Aorta (tissue), 5 donors: ENCODE measurements around the gene CD79B. TPM values are rescaled to one million over a fixed set of nuclear protein-coding genes. Genes with fewer than 3 reads are reported as not detected.
A peak's percentile ranks its signal among the peaks of the same experiment; 100 is the strongest.

Experiments
- ATAC-seq: fragments of 200-7000 bp; cut with Tn5 transposase; one replicate; pipeline ENCODE4 v1.9.1; 2022; ENCODE audit warnings: moderate library complexity; ENCODE audit not compliant: low FRiP score
- DNase-seq, 2 donors: peaks; one replicate each; pipeline ENCODE4 v3.0.0-alpha.2; 2020
- H3K27ac ChIP-seq, 2 donors: one replicate each; pipeline ENCODE4 v1.5.1; 2013; ENCODE audit warnings: low read length in 2 of 2, mild to moderate bottlenecking in 2 of 2, moderate library complexity in 2 of 2, control low read depth in 1 of 2, inconsistent platforms in 1 of 2, low read depth in 1 of 2
- H3K27me3 ChIP-seq, 2 donors: one replicate each; pipeline ENCODE4 v1.6.1; 2013; ENCODE audit warnings: control low read depth in 1 of 2, low read length in 1 of 2, mild to moderate bottlenecking in 1 of 2, moderate library complexity in 1 of 2; ENCODE audit not compliant: insufficient read depth in 2 of 2, control insufficient read depth in 1 of 2
- H3K36me3 ChIP-seq, 2 donors: one replicate each; pipeline ENCODE4 v1.6.1; 2013; ENCODE audit warnings: control low read depth in 1 of 2, low read length in 1 of 2, mild to moderate bottlenecking in 1 of 2; ENCODE audit not compliant: insufficient read depth in 2 of 2, control insufficient read depth in 1 of 2
- H3K4me1 ChIP-seq, 2 donors: one replicate each; pipeline ENCODE4 v1.6.1; 2013; ENCODE audit warnings: low read length in 2 of 2, control low read depth in 1 of 2, mild to moderate bottlenecking in 1 of 2, moderate library complexity in 1 of 2; ENCODE audit not compliant: insufficient read depth in 2 of 2, control insufficient read depth in 1 of 2
- H3K4me3 ChIP-seq, 2 donors: one replicate each; pipeline ENCODE4 v1.5.1; 2013; ENCODE audit warnings: low read length in 2 of 2, control low read depth in 1 of 2, mild to moderate bottlenecking in 1 of 2
- H3K9me3 ChIP-seq: one replicate; pipeline ENCODE4 v1.6.1; 2013; ENCODE audit warnings: mild to moderate bottlenecking, low read length; ENCODE audit not compliant: control insufficient read depth
- WGBS, 2 donors: extraction: QIAGEN DNeasy Blood & Tissue Kit; methylation state at CpG; one replicate each; pipeline ENCODE4 v1.1.7; 2013; 5-methylcytosine and 5-hydroxymethylcytosine counted together
- intact Hi-C, 2 donors: fragments of 100-400 bp; cut with DNase I; formaldehyde crosslinking; loops; one replicate each; pipeline versions ENCODE4 v1.14.2 to v1.15.0; 2022
- long read RNA-seq, 2 donors: library from polyadenylated mRNA; unstranded; transcript quantifications; one replicate each; pipeline ENCODE4 v2.0.0, GENCODE V29; 2020 to 2021
- polyA plus RNA-seq, 2 donors: library from polyadenylated mRNA; stranded (reverse); fragments of 200-250 nt; gene quantifications; one replicate each; pipeline ENCODE4 v1.2.3, GENCODE V29; 2013
- total RNA-seq, 2 donors: library from RNA; stranded (reverse); fragmentation: NEBNext Ultra II Directional; extraction: Animal tissue kit (Norgen Biotek cat#: 25700); gene quantifications; one replicate each; pipeline ENCODE4 v1.2.1, GENCODE V29; 2021
- donor health status: healthy with polysubstance abuse.
- donor health status: Bipolar disorder and iron deficiency.
- donor health status: DM: no; HTN: no; CAD: no.
- donor health status: DM: no; HTN: no; CAD: no.
- donor health status: DM: yes; HTN: yes; CAD: no.

The CD79B gene
- 1 to 10 TPM; 5.1 to 7.1 TPM for total RNA-seq
- polyA plus RNA-seq: 1 to 10 TPM in 1 of 2 donors, under 1 TPM in 1; 0.50 to 6.7 TPM
- long read RNA-seq, donor 1, transcript CD79B-205 (4 exons, 1,159 nt): major isoform, 12 of 13 reads
- long read RNA-seq, donor 1, partial matches to known transcripts: 0 of 13 reads
- long read RNA-seq, donor 1, other reads (novel, unspliced or antisense): 1 of 13 reads
- long read RNA-seq, donor 2, partial matches to known transcripts: 0 of 3 reads
- long read RNA-seq, donor 2, other reads (novel, unspliced or antisense): 0 of 3 reads

GRCh38 chr17:63931981-63932561, at the start of gene CD79B:
Gene CD79B (minus strand): TSS chr17:63932331. CDS start chr17:63932261, 70 bp downstream.
- no peak within 1 kb of the TSS for H3K4me3 ChIP-seq

GRCh38 chr17:63978272-63979200, 46.4 kb upstream of the CD79B start:
- DNase-seq (no peak), ATAC-seq (no peak)
- Histone ChIP-seq H3K4me3 (no peak overlapping the region), H3K27ac (no peak overlapping the region), H3K4me1 (no peaks in the 10 kb centered on the region), H3K9me3 (no peaks in the 10 kb centered on the region), H3K27me3 (no peaks in the 10 kb centered on the region), H3K36me3 (no peaks in the 10 kb centered on the region)
- intact Hi-C loops: no loop called here
- 84 to 85% methylated on average over 13 of the region's 13 CpGs for WGBS, 2 donors

More at GRCh38 chr17:63931981-63932561, at the start of gene CD79B:
- Histone ChIP-seq H3K9me3 (no peaks in the 10 kb centered on the region), H3K36me3 (no peaks in the 10 kb centered on the region), H3K27me3 (no peaks in the 10 kb centered on the region), H3K27ac (no peak within 1 kb of the TSS), H3K4me1 (no peaks in the 10 kb centered on the region)
- no peak for DNase-seq
- intact Hi-C loops: no loop called here
- WGBS, 2 donors: 78 to 79% methylated on average over 17 to 19 of the region's 19 CpGs
- ATAC-seq: no peak

GRCh38 chr17:63976702-63977101, 44.6 kb upstream of the CD79B start:
- Histone ChIP-seq H3K27me3 (no peaks in the 10 kb centered on the region), H3K9me3 (no peaks in the 10 kb centered on the region), H3K4me3 (no peak overlapping the region), H3K27ac (no peak overlapping the region), H3K4me1 (no peaks in the 10 kb centered on the region), H3K36me3 (no peaks in the 10 kb centered on the region)
- WGBS, 2 donors: 76 to 83% methylated on average over 3 of the region's 3 CpGs
- DNase-seq: no peak
- ATAC-seq: no peak
- intact Hi-C loops: no loop called here

- Histone ChIP-seq H3K27ac (no peak overlapping the region), H3K4me1 (no peaks in the 10 kb centered on the region)
Observed at GRCh38 chr17:63975541-63976092, 43.5 kb upstream of the CD79B start.

GRCh38 chr17:63974594-63975192, 42.6 kb upstream of the CD79B start:
- no peak overlapping the region for H3K4me3 ChIP-seq
- no peak overlapping the region for H3K27ac ChIP-seq
- H3K36me3 ChIP-seq: no peaks in the 10 kb centered on the region
- 73 to 79% methylated on average over 10 of the region's 10 CpGs for WGBS, 2 donors
- H3K9me3 ChIP-seq: no peaks in the 10 kb centered on the region
- no peak for DNase-seq
- no peak for ATAC-seq
- H3K27me3 ChIP-seq: no peaks in the 10 kb centered on the region
- no peaks in the 10 kb centered on the region for H3K4me1 ChIP-seq
- intact Hi-C loops: no loop called here

More at GRCh38 chr17:63975541-63976092, 43.5 kb upstream of the CD79B start:
- 90 to 98% methylated on average over 2 of the region's 2 CpGs for WGBS, 2 donors
- Histone ChIP-seq H3K9me3 (no peaks in the 10 kb centered on the region), H3K36me3 (no peaks in the 10 kb centered on the region), H3K27me3 (no peaks in the 10 kb centered on the region), H3K4me3 (no peak overlapping the region)
- DNase-seq (no peak), ATAC-seq (no peak)
- intact Hi-C loops: no loop called here

- DNase-seq: no peak
- intact Hi-C loops: no loop called here
- WGBS, 2 donors: 80 to 81% methylated on average over 12 of the region's 12 CpGs
Observed at GRCh38 chr17:63973930-63974593, 41.9 kb upstream of the CD79B start.

GRCh38 chr17:63973247-63973646, 41.1 kb upstream of the CD79B start:
- ATAC-seq: no peak
- Histone ChIP-seq H3K4me1 (no peaks in the 10 kb centered on the region), H3K9me3 (no peaks in the 10 kb centered on the region), H3K27me3 (no peaks in the 10 kb centered on the region), H3K27ac (no peak overlapping the region), H3K4me3 (no peak overlapping the region), H3K36me3 (no peaks in the 10 kb centered on the region)
- no peak for DNase-seq
- 95% methylated on average over 6 of the region's 6 CpGs for WGBS, 2 donors
- intact Hi-C loops: no loop called here

More at GRCh38 chr17:63973930-63974593, 41.9 kb upstream of the CD79B start:
- no peak overlapping the region for H3K27ac ChIP-seq
- H3K36me3 ChIP-seq: no peaks in the 10 kb centered on the region
- peak; percentile 26 for ATAC-seq
- no peaks in the 10 kb centered on the region for H3K4me1 ChIP-seq
- no peak overlapping the region for H3K4me3 ChIP-seq
- H3K9me3 ChIP-seq: no peaks in the 10 kb centered on the region
- H3K27me3 ChIP-seq: no peaks in the 10 kb centered on the region

- no peaks in the 10 kb centered on the region for H3K4me1 ChIP-seq
- ATAC-seq (no peak), DNase-seq (no peak)
- no peak within 1 kb of the TSS for H3K4me3 ChIP-seq
- no peak within 1 kb of the TSS for H3K27ac ChIP-seq
- H3K9me3 ChIP-seq: no peaks in the 10 kb centered on the region
- no peaks in the 10 kb centered on the region for H3K36me3 ChIP-seq
- intact Hi-C loops: no loop called here
- WGBS, 2 donors: 95 to 96% methylated on average over 14 of the region's 14 CpGs
- H3K27me3 ChIP-seq: no peaks in the 10 kb centered on the region
Observed at GRCh38 chr17:63972796-63973195, 40.7 kb upstream of the CD79B start, which contains the start of gene SCN4A. Gene SCN4A (minus strand): TSS chr17:63972918. CDS start chr17:63972841, 77 bp downstream.
